HG03280 (cell line): ENCODE data around the gene OXSM.
A peak's percentile ranks its signal among the peaks of the same experiment; 100 is the strongest.

Source experiments
- ATAC-seq: cut with Tn5 transposase; IDR thresholded peaks from one replicate; pipeline ENCODE4 v1.9.1; 2021; ENCODE audit warnings: mild to moderate bottlenecking, moderate library complexity; ENCODE audit not compliant: unreplicated experiment

OXSM gene

DNA sequence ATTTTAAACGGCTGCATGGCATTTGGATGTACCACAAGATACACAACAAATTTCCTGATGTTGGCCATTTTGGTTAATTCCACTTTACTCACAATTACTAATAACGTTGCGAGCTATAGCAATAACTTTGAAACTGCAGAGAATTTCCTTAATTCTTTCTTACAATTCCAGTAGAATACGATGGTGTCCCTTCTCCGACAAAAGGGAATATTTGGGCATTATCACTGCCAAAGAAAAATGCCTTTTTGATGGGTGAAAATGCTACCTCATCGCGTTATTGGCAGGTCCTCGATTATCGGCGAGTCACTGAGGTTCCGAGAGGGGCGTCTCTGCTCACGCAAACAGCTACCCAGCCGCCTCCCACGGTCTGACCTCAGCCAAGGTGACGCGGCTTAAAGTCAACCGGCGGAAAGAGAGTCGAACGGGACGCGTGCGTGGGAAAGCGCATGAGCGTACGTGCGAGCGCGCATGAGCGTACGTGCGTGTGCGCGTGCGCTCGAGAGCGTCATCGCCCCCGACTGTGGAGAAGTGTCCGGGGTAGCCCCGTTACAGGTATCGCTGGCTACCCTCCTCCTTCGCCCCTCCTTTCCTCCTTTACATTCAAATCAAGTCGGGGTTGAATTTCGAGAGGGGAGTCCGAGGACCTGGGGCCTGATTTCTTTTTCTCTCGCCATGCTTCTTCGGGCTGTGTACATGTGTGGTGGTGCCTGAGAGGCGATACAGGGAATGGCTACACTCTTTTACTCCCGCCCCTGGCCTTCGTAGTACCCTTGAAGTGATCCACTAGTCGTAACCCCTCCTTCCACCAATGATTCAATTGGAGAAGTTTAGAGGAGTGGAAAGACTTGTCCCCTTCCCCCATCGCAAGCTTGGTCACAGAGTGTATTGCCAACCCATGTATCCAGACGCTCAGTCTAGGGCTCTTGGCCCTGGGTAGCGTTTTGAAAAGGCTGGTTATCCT is at the start of gene OXSM:
Gene OXSM, plus strand, starts transcription at position 495 of the 961 bp plus-strand sequence. CDS start 931 bp downstream, outside the sequence.
- peak; percentile 93 for ATAC-seq

GRCh38 chr3:25744470-25744869 is 45.4 kb upstream of the OXSM start:
- ATAC-seq, result no peak

- ATAC-seq, result no peak
Measured at GRCh38 chr3:25747033-25747432, 42.9 kb upstream of the OXSM start.

GRCh38 chr3:25748189-25748588 is 41.7 kb upstream of the OXSM start:
- ATAC-seq, result no peak

DNA sequence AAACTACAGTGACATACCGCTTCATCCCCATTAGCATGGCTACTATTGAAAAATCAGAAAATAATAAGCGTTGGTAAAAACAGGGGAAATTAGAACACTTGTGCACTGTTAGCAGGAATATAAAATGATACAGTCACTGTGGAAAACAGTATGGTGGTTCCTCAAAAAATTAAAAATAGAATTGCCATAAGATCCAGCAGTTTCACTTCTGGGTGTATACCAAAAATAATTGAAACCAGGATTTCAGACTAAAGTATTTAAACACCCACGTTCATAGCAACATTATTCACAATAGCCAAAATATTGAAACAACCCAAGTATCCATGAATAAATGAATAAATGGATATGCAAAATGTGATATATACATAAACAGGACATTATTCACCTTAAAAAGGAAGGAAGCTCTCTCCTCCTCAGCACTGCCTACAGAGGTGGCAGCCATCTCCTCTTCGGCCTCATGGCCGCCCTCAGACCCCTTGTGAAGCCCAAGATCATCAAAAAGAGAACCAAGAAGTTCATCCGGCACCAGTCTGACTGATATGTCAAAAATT is 40.8 kb upstream of the OXSM start:
- ATAC-seq, result no peak

- ATAC-seq, result no peak
Measured at GRCh38 chr3:25751048-25751447, 38.8 kb upstream of the OXSM start.

DNA sequence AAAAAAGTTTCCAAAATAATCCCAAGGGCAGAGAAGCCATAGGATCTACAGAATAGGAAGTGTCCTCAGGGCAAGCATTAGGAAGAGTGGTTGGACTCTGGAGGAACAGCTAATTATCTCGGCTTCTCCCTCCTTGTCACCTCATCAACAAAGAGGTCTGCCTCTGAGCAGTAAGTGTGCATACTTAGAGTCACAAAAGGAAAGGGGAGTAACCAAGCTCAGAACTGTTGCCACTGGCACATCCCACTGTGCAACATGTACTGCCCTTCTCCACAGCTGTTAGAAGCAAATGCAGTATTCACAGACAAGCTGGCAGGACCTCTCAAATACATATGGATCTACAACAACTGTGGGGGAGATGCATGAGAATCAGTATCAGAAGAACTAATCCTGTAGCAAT is 38.2 kb upstream of the OXSM start:
- no peak for ATAC-seq

GRCh38 chr3:25768851-25769250 is 21.0 kb upstream of the OXSM start:
- peak; percentile 87 for ATAC-seq

DNA sequence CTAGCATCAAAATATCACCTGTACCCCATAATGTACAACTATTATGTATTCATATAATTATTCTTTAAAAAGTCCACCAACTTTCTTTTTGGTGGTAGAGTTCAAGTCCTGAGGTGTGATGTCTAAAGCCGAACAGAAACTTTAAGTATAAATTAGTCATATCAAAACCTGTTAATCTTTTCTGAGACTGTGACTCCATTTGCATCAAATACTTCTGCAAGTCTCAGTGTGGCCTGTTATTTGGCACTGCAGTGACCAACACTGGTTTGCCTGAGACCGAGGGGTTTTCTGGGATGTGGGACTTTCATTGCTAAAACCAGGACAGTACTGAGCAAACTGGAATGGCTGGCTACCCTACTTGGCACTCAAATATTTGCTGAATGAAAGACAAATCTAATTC is 14.0 kb upstream of the OXSM start:
- no peak for ATAC-seq

DNA sequence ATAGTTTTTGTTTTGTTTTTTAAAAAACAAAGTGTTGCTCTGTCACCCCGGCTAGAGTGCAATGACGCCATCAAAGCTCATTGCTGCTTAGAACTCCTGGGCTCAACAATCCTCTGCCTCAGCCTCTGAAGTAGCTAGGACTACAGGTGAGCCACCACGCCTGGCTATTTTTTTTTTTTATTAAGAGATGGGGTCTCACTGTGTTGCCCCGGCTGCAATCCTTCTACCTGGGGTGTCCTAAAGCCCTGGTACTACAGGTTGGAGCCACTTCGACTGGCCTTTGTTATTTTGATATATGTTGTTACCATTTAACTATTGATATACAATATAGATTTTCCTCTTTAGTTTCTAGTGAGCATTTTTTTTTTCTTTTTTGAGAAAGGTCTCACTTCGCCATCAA is 9.3 kb upstream of the OXSM start:
- ATAC-seq, result no peak

GRCh38 chr3:25781145-25781757 is 8.6 kb upstream of the OXSM start:
- ATAC-seq, result no peak

DNA sequence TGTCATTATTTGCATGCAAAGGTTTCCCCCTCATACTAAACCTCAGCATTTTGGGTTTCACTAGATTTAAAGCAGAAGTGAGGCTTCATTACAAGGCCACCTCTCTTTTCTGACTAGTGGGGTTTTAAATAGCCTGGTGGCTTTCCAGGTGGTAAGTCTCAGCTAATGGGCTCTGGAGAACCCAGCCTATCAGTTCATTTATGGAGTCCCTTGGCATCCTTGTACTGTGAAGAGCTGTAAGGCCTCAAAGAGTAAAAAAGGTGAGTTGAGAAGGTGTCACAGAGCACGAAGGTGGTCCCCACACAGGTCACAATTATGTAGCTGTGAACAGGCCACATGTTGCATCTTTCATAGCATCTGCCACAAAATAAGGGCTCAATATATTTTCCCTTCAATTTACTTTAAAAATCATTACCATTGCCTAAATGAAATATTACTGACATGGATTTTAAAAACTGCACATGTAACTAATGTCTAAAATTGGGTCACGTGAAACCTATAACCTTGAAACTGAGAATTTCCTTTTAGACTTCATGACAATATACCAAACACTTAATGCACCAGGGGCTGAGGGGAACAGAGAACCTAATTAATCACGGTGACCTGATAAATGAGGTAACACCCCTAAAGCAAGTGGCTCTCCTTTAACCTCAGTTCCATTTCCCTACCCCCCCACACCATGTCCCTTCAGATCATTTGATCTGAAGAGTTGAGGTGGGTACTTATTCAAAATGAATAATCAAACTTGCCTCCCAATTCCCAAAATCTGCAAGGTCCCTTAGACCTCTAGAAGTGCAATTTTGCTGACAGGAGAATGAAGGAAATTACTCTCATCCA is 7.9 kb upstream of the OXSM start:
- peak; percentile 63 for ATAC-seq

- no peak for ATAC-seq
Measured at GRCh38 chr3:25782636-25782937, 7.3 kb upstream of the OXSM start.

GRCh38 chr3:25782938-25783660 is 6.8 kb upstream of the OXSM start, which contains the start of gene NGLY1:
Gene NGLY1 (minus strand): TSS chr3:25783443. CDS start chr3:25783390, 53 bp downstream.
- ATAC-seq, result peak; percentile 75

DNA sequence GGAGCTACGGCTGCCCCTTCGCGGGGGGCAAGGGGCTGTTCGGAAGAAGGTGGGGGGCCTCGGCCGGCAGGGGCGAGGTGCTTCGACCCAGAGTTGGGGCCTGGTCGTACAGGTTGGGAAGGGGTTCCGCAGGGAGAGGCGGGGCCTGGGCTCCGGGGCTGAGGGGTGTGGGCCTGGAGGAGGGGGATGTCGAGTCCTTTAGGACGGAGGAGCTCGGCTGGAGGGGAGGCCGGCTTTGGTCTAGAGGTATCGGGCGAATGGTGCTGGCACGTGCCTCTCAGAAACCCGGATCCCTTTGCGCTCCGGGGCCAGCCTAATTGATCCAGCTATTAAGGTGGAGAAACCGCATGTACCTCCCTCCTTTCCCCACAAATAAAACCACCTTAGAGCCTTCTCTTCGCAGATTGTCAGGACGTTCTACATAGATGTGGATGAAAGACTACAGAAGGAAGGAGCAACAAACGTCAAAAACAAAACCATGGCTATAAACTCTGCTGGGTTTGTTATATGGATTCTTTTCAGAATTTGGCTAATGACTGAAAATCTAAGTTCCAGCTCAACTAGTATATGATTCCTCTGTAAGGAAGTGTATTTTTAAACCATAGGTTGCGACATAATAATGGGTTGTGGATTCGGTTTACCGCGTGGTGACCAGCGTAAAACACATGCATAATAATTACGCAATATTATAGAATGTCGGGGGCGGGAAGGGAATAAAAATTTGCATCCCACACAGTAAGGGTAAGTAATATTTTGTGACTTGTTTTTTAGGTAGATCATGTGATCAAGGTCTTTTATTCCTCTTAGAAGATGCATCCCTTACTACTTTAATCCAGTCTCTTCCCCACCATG is 6.0 kb upstream of the OXSM start:
- ATAC-seq, result peak; percentile 20

DNA sequence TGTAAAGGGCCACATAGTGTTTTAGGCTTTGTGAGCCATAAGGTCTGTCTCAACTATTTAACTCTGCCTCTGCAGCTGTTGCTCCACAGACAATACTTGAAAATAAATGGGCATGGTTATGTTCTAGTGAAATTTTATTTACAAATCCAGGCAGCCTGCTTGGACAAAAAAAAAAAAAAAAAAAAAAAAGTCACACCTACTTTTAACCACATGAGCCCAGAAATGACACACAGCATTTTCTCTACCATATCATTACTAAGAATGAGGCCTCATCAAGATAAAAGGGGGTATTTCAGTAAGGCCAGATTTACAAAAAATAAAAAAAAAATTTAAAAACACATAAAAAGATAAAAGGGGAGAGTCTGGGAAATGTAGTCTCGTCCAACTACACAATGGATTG is 4.9 kb upstream of the OXSM start:
- ATAC-seq, result no peak

GRCh38 chr3:25785826-25786225 is 4.1 kb upstream of the OXSM start:
- ATAC-seq, result no peak

DNA sequence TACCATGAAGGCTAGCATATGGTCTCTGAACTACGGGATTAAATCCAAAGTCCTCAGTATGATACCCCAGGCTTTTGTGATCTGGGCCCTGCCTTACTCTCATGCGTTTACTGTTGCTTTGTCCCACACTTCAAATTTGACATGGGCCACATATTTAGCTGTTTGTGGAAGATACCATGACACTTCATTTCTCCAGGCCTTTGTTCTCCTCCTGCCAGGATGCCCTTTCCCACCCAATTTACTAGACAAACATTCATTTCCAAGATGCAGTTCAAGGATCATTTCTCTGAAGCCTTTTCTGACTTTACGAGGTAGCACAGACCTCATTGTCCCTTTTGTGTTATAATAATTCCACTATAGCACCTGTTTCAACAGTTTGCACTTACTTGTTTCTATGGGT is 2.2 kb upstream of the OXSM start:
- ATAC-seq, result no peak

GRCh38 chr3:25789209-25789595 is 688 bp upstream of the OXSM start:
- ATAC-seq, result no peak

GRCh38 chr3:25801786-25802185 is 11.9 kb downstream of the OXSM start:
- no peak for ATAC-seq
